ENCODE measurements around the gene INAVA.
"Not testable (repeated sequence)": the region's sequence is repeated elsewhere in the genome, so short reads cannot be mapped to it uniquely, and the experiment has no call there.

INAVA gene

GRCh38 chr1:200899954-200900867, 5.5 kb downstream of the INAVA start:
- no peak for DNase-seq

GRCh38 chr1:200900877-200901276, 6.2 kb downstream of the INAVA start:
- DNase-seq, result no peak

- no peak for DNase-seq
Observed at GRCh38 chr1:200901350-200901749, 6.7 kb downstream of the INAVA start.

GRCh38 chr1:200901796-200902444, 7.2 kb downstream of the INAVA start:
- DNase-seq, result no peak

- DNase-seq, result no peak
Observed at GRCh38 chr1:200903793-200904192, 9.1 kb downstream of the INAVA start.

- DNase-seq, result no peak
Observed at GRCh38 chr1:200904772-200905171, 10.1 kb downstream of the INAVA start.

GRCh38 chr1:200905411-200906052, 10.8 kb downstream of the INAVA start:
- peak; percentile 25 to 48 for DNase-seq

GRCh38 chr1:200906491-200906890, 11.8 kb downstream of the INAVA start:
- DNase-seq, result no peak

- DNase-seq, result peak; percentile 76 to 82
Observed at GRCh38 chr1:200907611-200908097, 13.0 kb downstream of the INAVA start.

GRCh38 chr1:200908191-200908868, 13.6 kb downstream of the INAVA start:
- no peak for DNase-seq

GRCh38 chr1:200909071-200909470, 14.4 kb downstream of the INAVA start:
- no peak for DNase-seq

GRCh38 chr1:200909757-200910239, 15.1 kb downstream of the INAVA start:
- DNase-seq, result no peak

- no peak for DNase-seq
Observed at GRCh38 chr1:200911361-200911760, 16.7 kb downstream of the INAVA start.

- not testable (repeated sequence) for DNase-seq
Observed at GRCh38 chr1:200911936-200912335, 17.2 kb downstream of the INAVA start.

GRCh38 chr1:200912737-200913407, 18.2 kb downstream of the INAVA start:
- no peak for DNase-seq

- no peak for DNase-seq
Observed at GRCh38 chr1:200916152-200916551, 21.5 kb downstream of the INAVA start.

- DNase-seq, result no peak
Observed at GRCh38 chr1:200916681-200917080, 22.0 kb downstream of the INAVA start.

GRCh38 chr1:200917291-200917817, 22.7 kb downstream of the INAVA start:
- no peak for DNase-seq

GRCh38 chr1:200918006-200918405, 23.3 kb downstream of the INAVA start:
- no peak for DNase-seq

GRCh38 chr1:200919386-200919785, 24.7 kb downstream of the INAVA start:
- DNase-seq, result no peak

GRCh38 chr1:200921571-200922110, 26.9 kb downstream of the INAVA start:
- DNase-seq, result no peak

GRCh38 chr1:200922406-200922805, 27.7 kb downstream of the INAVA start:
- DNase-seq, result no peak

All from Kasumi-1 (cell line).